GM12878 (cell line): ENCODE results near the gene LY6G5B. TPM values are rescaled to one million over a fixed set of nuclear protein-coding genes. Genes with fewer than 3 reads are reported as not detected.

Experiments
- ATAC-seq: fragments of 200-7000 bp; cut with Tn5 transposase; 3 replicates; pipeline ENCODE4 v1.9.1; 2020; ENCODE audit warnings: mild to moderate bottlenecking, moderate library complexity
- BruUV-seq: library from RNA; stranded (reverse); fragments of 400-500 nt; replicated peaks from 2 replicates; lab custom pipeline; 2021; lab: Mats Ljungman, UMichigan
- CTCF ChIA-PET: fragments of 300-600 bp; sonication (Branson Sonifier 250); formaldehyde crosslinking; extraction: SDS; loops from one replicate; lab custom pipeline; 2021; ENCODE audit warnings: inconsistent platforms; lab: Yijun Ruan, JAX
- POLR2A ChIA-PET: fragments of 350-600 bp; formaldehyde crosslinking; extraction: SDS; loops from one replicate; lab custom pipeline; 2021; ENCODE audit warnings: inconsistent platforms; lab: Charles Lee
- RAD21 ChIA-PET: fragments of 300-600 bp; sonication (Branson Sonifier 250); formaldehyde crosslinking; loops from one replicate; lab custom pipeline; 2023; ENCODE audit warnings: antibody characterized with exemption; ENCODE audit not compliant: unreplicated experiment; lab: Charles Lee
- SMC1A ChIA-PET: fragments of 300-600 bp; sonication (Branson Sonifier 250); formaldehyde crosslinking; loops from one replicate; lab custom pipeline; 2023; ENCODE audit not compliant: unreplicated experiment, uncharacterized antibody; lab: Charles Lee
- DNase-seq: peaks from one replicate; pipeline ENCODE4 v3.0.0-alpha.2; 2011; ENCODE audit warnings: low read depth, low spot score
- FAIRE-seq: peaks from 3 replicates; lab custom pipeline; 2011; peaks lifted over from hg19 to GRCh38; lab: Jason Lieb, UNC
- H2AFZ ChIP-seq: 2 replicates; pipeline ENCODE4 v1.6.0; 2011; ENCODE audit warnings: low read depth, low read length, control low read depth; ENCODE audit not compliant: control insufficient read depth
- H3K27ac ChIP-seq: 2 replicates; pipeline ENCODE4 v1.5.1; 2011; ENCODE audit warnings: control low read depth; ENCODE audit not compliant: control insufficient read depth, insufficient read depth
- H3K27me3 ChIP-seq, 2 experiments: replicated peaks in 1 of 2; 2 replicates each; pipeline versions ENCODE4 v1.6.0 to v1.6.1; 2011; ENCODE audit warnings: low read length in 1 of 2; ENCODE audit not compliant: control insufficient read depth in 2 of 2, insufficient read depth in 2 of 2
- H3K36me3 ChIP-seq, 2 experiments: 2 replicates each; pipeline ENCODE4 v1.5.1; 2011; ENCODE audit warnings: low read length in 1 of 2; ENCODE audit not compliant: control insufficient read depth in 2 of 2, insufficient read depth in 2 of 2
- H3K4me1 ChIP-seq: 2 replicates; pipeline ENCODE4 v1.6.1; 2011; ENCODE audit warnings: mild to moderate bottlenecking, low read length, moderate library complexity, mixed read lengths; ENCODE audit not compliant: control insufficient read depth, insufficient read depth
- H3K4me2 ChIP-seq: 2 replicates; pipeline ENCODE4 v1.6.0; 2011; ENCODE audit warnings: control low read depth; ENCODE audit not compliant: control insufficient read depth, insufficient read depth
- H3K4me3 ChIP-seq: fragments of 200-600 bp; sonication (generic); 2 replicates; pipeline ENCODE4 v1.5.1; 2016
- H3K79me2 ChIP-seq: 2 replicates; pipeline ENCODE4 v1.6.0; 2011; ENCODE audit warnings: low read length; ENCODE audit not compliant: control insufficient read depth, insufficient read depth
- H3K9ac ChIP-seq: 2 replicates; pipeline ENCODE4 v1.8.0; 2011; ENCODE audit warnings: low read length, control low read depth, mixed read lengths; ENCODE audit not compliant: control insufficient read depth, insufficient read depth
- H3K9me3 ChIP-seq: replicated peaks from 3 replicates; pipeline ENCODE4 v1.5.1; 2011; ENCODE audit warnings: mild to moderate bottlenecking, low read length; ENCODE audit not compliant: control insufficient read depth, insufficient read depth
- H4K20me1 ChIP-seq: 2 replicates; pipeline ENCODE4 v1.6.0; 2011; ENCODE audit not compliant: control insufficient read depth, insufficient read depth
- ASH2L ChIP-seq: fragments of 300-600, 200-600 bp; sonication (generic); IDR thresholded peaks from 2 replicates; pipeline ENCODE4 v1.6.1; 2017; ENCODE audit warnings: low read depth, mild to moderate bottlenecking, borderline replicate concordance
- ATF7 ChIP-seq: fragments of 450-650 bp; IDR thresholded peaks from 2 replicates; pipeline ENCODE4 v1.6.1; 2016; ENCODE audit warnings: low read depth, mild to moderate bottlenecking
- BHLHE40 ChIP-seq, 2 experiments: fragments of 450-650 bp in 1 of 2; IDR thresholded peaks; 2 replicates each; pipeline ENCODE4 v1.6.1; 2011 to 2017; ENCODE audit warnings: low read depth in 2 of 2, borderline replicate concordance in 1 of 2, improper control_type of control experiment in 1 of 2, low read length in 1 of 2, mild to moderate bottlenecking in 1 of 2
- MYB ChIP-seq: fragments of 150-350 bp; IDR thresholded peaks from 2 replicates; pipeline ENCODE4 v1.6.1; 2014; ENCODE audit warnings: mild to moderate bottlenecking, low read depth, low read length, borderline replicate concordance
- RB1 ChIP-seq: fragments of 450-650 bp; formaldehyde crosslinking; IDR thresholded peaks from 2 replicates; pipeline ENCODE4 v1.6.1; 2017; ENCODE audit warnings: mild to moderate bottlenecking, borderline replicate concordance
- RFX5 ChIP-seq: IDR thresholded peaks from 2 replicates; pipeline ENCODE4 v1.6.1; 2011; ENCODE audit warnings: low read depth, low read length, improper control_type of control experiment
- TAF1 ChIP-seq: IDR thresholded peaks from 2 replicates; pipeline ENCODE4 v1.6.1; 2011; ENCODE audit warnings: mild to moderate bottlenecking, low read depth, low read length, borderline replicate concordance
- TCF7 ChIP-seq: IDR thresholded peaks from 2 replicates; pipeline ENCODE4 v1.6.1; 2014; ENCODE audit warnings: antibody characterized with exemption, borderline replicate concordance
- WGBS: methylation state at CpG from one replicate; pipeline ENCODE4 v1.1.6; 2016; ENCODE audit warnings: low lambda C conversion rate; ENCODE audit not compliant: insufficient replicate concordance, insufficient coverage; ENCODE audit errors: missing lambda C conversion rate; 5-methylcytosine and 5-hydroxymethylcytosine counted together
- in situ Hi-C: fragments of 300-500 bp; cut with MboI; formaldehyde crosslinking; loops from 9 replicates; pipeline ENCODE4 v1.14.3; 2018; ENCODE audit warnings: mixed read lengths
- intact Hi-C: fragments of 100-400 bp; cut with micrococcal nuclease; formaldehyde crosslinking; loops from one replicate; pipeline ENCODE4 v1.14.2; 2022; ENCODE audit not compliant: unreplicated experiment
- polyA plus RNA-seq, 11 experiments: library from polyadenylated mRNA; depleted of rRNA in 4 of 11; unstranded in 6 of 11; stranded (reverse) in 5 of 11; fragments of >200 nt; fragmentation: Nextera tagmentation in 4 of 11; fragmentation: Illumina TruSeq in 1 of 11; extraction: Ambion mirVana in 4 of 11; extraction: Trizol in 1 of 11; gene quantifications; 1 replicate in 1 of 11; 2 replicates in 10 of 11; pipeline versions ENCODE4 v1.2.1 to v1.2.3, GENCODE V29; 2011 to 2016; ENCODE audit warnings: inconsistent platforms in 2 of 11, missing spikeins in 2 of 11, low read depth in 1 of 11
- total RNA-seq, 4 experiments: library from RNA; depleted of rRNA in 3 of 4; stranded (reverse); fragments of >200 nt in 3 of 4; fragmentation: Illumina TruSeq in 1 of 4; extraction: Trizol in 1 of 4; gene quantifications; 2 replicates each; pipeline versions ENCODE4 v1.2.1 to v1.2.3, GENCODE V29; 2013 to 2021
- TF ChIP-seq, protein P1 (sequence below): fragments of 450-650 bp; IDR thresholded peaks from 2 replicates; pipeline ENCODE4 v1.6.1; 2017; ENCODE audit warnings: antibody characterized with exemption, mild to moderate bottlenecking, moderate library complexity

Gene LY6G5B
- total and polyA plus RNA-seq, 10 of the 15 experiments (the other 5 are each of a cell fraction or from before 2014, with no cell fraction given) = 3.2 to 16.5 (median 7.5) TPM

DNA sequence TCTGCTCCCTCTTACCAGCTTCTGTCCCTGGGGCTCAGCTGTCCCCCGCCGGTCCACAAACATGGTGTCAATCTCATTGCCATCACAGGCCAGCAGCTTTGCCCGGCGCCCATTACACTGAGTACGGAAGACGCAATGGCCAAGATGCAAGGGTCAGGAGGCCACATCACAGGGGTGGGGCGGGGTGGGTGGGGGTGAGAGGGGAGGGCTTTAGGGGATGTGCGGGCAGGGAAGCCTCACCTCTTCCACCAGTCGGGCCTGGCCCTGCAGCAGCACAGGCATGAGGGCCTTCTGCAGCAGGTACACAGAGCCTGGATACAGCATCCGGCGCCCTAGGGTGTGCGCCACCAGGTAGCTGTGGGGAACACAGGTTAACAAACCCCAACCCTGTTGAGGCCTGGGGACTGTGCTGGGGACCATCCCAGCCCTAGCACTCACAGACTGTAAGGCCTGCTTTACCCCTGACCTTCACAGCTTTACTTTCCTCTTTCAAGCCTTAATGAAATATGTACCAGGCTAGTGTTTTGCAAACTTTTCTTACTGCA lies 21.9 kb downstream of the LY6G5B start:
- ChIA-PET CTCF (no interaction called here), SMC1A (interaction anchor here (0.7 kb wide), 1 partner anchor 172 kb away, joined by 4 read pairs; no protein-coding TSS in a partner anchor), RAD21 (no interaction called here), POLR2A (interaction anchor here (0.5 to 2.2 kb wide), 2 partner anchors 47 to 104 kb away, joined by 3 to 5 read pairs; no protein-coding TSS in a partner anchor)
- H3K79me2 ChIP-seq = no peaks in the 10 kb centered on the region
- no peaks in the 10 kb centered on the region for H3K27me3 ChIP-seq
- peaks cover 16 to 41% of the 10 kb centered on the region in 2 experiments for H3K36me3 ChIP-seq
- intact Hi-C loops = no loop called here
- no peaks in the 10 kb centered on the region for H3K4me1 ChIP-seq
- no peak overlapping the region for H3K4me3 ChIP-seq
- H3K9me3 ChIP-seq = no peaks in the 10 kb centered on the region
- H2AFZ ChIP-seq = no peak overlapping the region
- FAIRE-seq = no peak
- H3K9ac ChIP-seq = no peak overlapping the region
- BruUV-seq = no TSS peak
- ATAC-seq = no peak
- no peak for DNase-seq
- 98% methylated on average over 9 of the region's 12 CpGs for WGBS
- no peak overlapping the region for H3K27ac ChIP-seq
- H3K4me2 ChIP-seq = no peak overlapping the region
- H4K20me1 ChIP-seq = no peaks in the 10 kb centered on the region
- TF ChIP-seq ASH2L = no peak
- in situ Hi-C loops = no loop called here

DNA sequence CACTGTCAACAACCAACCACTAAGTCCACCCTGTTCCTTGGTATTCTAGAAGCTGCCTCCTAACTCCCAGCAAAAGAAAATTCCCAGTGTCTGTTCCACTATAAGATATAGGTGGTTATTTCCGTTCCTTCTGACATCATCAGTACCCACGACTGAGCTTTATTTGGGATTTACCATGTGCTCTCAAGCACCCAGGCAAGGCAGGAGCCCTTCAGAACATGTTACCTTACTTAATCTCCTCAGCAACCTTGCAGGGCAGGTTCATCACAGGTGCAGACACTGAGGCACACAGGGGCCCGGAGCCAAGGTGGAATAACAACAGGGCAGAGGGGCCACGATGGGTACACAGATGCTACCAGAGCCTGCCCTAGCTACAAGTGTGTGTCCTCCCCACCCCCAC lies 22.6 kb downstream of the LY6G5B start:
- Histone ChIP-seq H3K27ac (no peak overlapping the region), H3K9me3 (no peaks in the 10 kb centered on the region), H4K20me1 (no peaks in the 10 kb centered on the region), H3K4me3 (no peak overlapping the region), H3K79me2 (no peaks in the 10 kb centered on the region), H3K4me2 (no peak overlapping the region), H2AFZ (no peak overlapping the region), H3K36me3 (peaks cover 17 to 40% of the 10 kb centered on the region in 2 experiments)
- ChIA-PET SMC1A (no interaction called here), RAD21 (no interaction called here)
- no peak for DNase-seq
- WGBS = 92% methylated on average over 4 of the region's 4 CpGs
- in situ Hi-C loops = no loop called here
- no peak for ATAC-seq
- TF ChIP-seq BHLHE40 (IDR thresholded peaks at IDR 0.05; ENCODE audit: borderline replicate concordance in 1 of 2, low read depth in 2 of 2, low read length in 1 of 2) (no peak), MYB (no peak), TAF1 (no peak), TCF7 (no peak), ATF7 (no peak), RFX5 (no peak), RB1 (no peak)
- TF ChIP-seq, protein P1, sequence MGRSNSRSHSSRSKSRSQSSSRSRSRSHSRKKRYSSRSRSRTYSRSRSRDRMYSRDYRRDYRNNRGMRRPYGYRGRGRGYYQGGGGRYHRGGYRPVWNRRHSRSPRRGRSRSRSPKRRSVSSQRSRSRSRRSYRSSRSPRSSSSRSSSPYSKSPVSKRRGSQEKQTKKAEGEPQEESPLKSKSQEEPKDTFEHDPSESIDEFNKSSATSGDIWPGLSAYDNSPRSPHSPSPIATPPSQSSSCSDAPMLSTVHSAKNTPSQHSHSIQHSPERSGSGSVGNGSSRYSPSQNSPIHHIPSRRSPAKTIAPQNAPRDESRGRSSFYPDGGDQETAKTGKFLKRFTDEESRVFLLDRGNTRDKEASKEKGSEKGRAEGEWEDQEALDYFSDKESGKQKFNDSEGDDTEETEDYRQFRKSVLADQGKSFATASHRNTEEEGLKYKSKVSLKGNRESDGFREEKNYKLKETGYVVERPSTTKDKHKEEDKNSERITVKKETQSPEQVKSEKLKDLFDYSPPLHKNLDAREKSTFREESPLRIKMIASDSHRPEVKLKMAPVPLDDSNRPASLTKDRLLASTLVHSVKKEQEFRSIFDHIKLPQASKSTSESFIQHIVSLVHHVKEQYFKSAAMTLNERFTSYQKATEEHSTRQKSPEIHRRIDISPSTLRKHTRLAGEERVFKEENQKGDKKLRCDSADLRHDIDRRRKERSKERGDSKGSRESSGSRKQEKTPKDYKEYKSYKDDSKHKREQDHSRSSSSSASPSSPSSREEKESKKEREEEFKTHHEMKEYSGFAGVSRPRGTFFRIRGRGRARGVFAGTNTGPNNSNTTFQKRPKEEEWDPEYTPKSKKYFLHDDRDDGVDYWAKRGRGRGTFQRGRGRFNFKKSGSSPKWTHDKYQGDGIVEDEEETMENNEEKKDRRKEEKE = no peak
- TF ChIP-seq, all 136 proteins: peak for 0
- Histone ChIP-seq H3K9ac (no peak overlapping the region), H3K27me3 (no peaks in the 10 kb centered on the region), H3K4me1 (no peaks in the 10 kb centered on the region)
- intact Hi-C loops = no loop called here
- POLR2A ChIA-PET = interaction anchor here (1.1 to 2.2 kb wide), 2 partner anchors 46 to 140 kb away, joined by 5 to 11 read pairs; no protein-coding TSS in a partner anchor
- no peak for FAIRE-seq
- CTCF ChIA-PET = interaction anchor here (0.7 kb wide), 1 partner anchor 46 kb away, joined by 3 read pairs; no protein-coding TSS in a partner anchor
- BruUV-seq = no TSS peak
